Parathyroid adenoma (tissue), 2 donors: ENCODE results near the gene CD200R1.
"Not testable (repeated sequence)": the region's sequence is repeated elsewhere in the genome, so short reads cannot be mapped to it uniquely, and the experiment has no call there.

Experiments
- H2AFZ ChIP-seq: fragments of 300-600 bp; sonication (generic); one replicate; pipeline ENCODE4 v1.7.0; 2017; ENCODE audit warnings: antibody characterized with exemption, mild to moderate bottlenecking
- H3K27ac ChIP-seq: fragments of 300-600 bp; sonication (generic); one replicate; pipeline ENCODE4 v1.7.0; 2017
- H3K27me3 ChIP-seq: fragments of 300-600 bp; sonication (generic); one replicate; pipeline ENCODE4 v1.7.0; 2017; ENCODE audit warnings: low read length; ENCODE audit not compliant: control insufficient read depth, insufficient read depth
- H3K36me3 ChIP-seq: fragments of 300-600 bp; sonication (generic); one replicate; pipeline ENCODE4 v1.7.0; 2017; ENCODE audit warnings: low read length; ENCODE audit not compliant: control insufficient read depth, insufficient read depth
- H3K4me1 ChIP-seq: fragments of 300-600 bp; sonication (generic); one replicate; pipeline ENCODE4 v1.7.0; 2017; ENCODE audit warnings: control low read depth
- H3K4me2 ChIP-seq: fragments of 300-600 bp; sonication (generic); one replicate; pipeline ENCODE4 v1.7.0; 2017; ENCODE audit warnings: low read length
- H3K4me3 ChIP-seq: fragments of 300-600 bp; sonication (generic); one replicate; pipeline ENCODE4 v1.7.0; 2017; ENCODE audit warnings: low read depth, low read length
- H3K79me2 ChIP-seq: fragments of 300-600 bp; sonication (generic); one replicate; pipeline ENCODE4 v1.7.0; 2017; ENCODE audit warnings: control low read depth
- H3K9ac ChIP-seq: fragments of 300-600 bp; sonication (generic); one replicate; pipeline ENCODE4 v1.7.0; 2017; ENCODE audit warnings: mild to moderate bottlenecking
- H3K9me3 ChIP-seq: fragments of 300-600 bp; sonication (generic); one replicate; pipeline ENCODE4 v1.7.0; 2017; ENCODE audit warnings: low read length; ENCODE audit not compliant: control insufficient read depth
- TF ChIP-seq, protein P1 (sequence below): fragments of 300-600 bp; sonication (generic); IDR thresholded peaks from one replicate; pipeline ENCODE4 v1.7.0; 2017; ENCODE audit warnings: antibody characterized with exemption, mild to moderate bottlenecking
- donor health status: primary hyperparathyroidism.

The CD200R1 gene

DNA sequence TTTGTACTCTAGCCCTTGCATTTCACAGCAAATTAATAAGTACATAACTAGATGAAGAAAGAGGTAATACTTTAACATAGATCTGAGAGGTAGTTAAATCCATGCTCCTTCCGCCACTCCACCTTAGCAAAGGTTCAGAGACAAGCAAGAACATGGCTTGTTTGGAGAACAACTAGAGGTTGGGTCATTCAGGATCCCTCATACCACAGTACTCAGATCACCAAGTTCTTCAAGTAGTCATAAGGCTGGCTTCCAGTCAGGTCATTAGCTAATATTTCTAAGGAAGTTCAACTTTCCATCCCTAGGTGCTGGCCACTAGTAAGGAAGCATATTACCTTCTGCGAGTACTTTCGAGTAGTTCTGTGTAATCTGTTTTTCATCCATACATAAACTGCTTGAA is 44.1 kb downstream of the CD200R1 start:
- TF ChIP-seq, protein P1, sequence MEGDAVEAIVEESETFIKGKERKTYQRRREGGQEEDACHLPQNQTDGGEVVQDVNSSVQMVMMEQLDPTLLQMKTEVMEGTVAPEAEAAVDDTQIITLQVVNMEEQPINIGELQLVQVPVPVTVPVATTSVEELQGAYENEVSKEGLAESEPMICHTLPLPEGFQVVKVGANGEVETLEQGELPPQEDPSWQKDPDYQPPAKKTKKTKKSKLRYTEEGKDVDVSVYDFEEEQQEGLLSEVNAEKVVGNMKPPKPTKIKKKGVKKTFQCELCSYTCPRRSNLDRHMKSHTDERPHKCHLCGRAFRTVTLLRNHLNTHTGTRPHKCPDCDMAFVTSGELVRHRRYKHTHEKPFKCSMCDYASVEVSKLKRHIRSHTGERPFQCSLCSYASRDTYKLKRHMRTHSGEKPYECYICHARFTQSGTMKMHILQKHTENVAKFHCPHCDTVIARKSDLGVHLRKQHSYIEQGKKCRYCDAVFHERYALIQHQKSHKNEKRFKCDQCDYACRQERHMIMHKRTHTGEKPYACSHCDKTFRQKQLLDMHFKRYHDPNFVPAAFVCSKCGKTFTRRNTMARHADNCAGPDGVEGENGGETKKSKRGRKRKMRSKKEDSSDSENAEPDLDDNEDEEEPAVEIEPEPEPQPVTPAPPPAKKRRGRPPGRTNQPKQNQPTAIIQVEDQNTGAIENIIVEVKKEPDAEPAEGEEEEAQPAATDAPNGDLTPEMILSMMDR, result no peak
- Histone ChIP-seq H3K36me3 (no peaks in the 10 kb centered on the region), H3K79me2 (no peaks in the 10 kb centered on the region), H2AFZ (no peak overlapping the region), H3K27ac (no peak overlapping the region), H3K4me1 (no peaks in the 10 kb centered on the region), H3K9ac (no peak overlapping the region), H3K27me3 (no peaks in the 10 kb centered on the region), H3K9me3 (no peaks in the 10 kb centered on the region), H3K4me2 (no peak overlapping the region), H3K4me3 (no peak overlapping the region)

DNA sequence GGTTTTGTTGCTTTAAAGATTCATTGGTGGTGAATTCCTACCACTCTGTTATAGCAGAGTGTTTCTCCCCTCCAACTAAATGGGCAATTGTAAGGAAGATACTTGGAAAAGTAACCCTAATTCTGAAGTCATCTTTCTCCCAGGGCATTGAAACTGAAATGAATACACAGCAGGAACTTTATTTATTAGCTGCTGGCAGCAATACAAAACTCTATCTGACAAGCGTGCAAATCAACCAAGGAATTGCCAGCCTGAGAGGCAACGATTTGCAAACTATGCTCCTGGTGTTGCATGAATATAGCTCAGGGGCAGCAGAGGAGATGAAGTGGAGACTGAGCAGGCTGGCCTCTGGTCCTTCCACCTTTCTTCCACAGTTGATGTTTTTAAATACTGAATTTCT is 48.9 kb downstream of the CD200R1 start:
- Histone ChIP-seq H3K9me3 (no peaks in the 10 kb centered on the region), H3K27me3 (no peaks in the 10 kb centered on the region), H3K27ac (no peak overlapping the region), H3K36me3 (no peaks in the 10 kb centered on the region), H3K4me2 (no peak overlapping the region), H3K9ac (no peak overlapping the region), H3K79me2 (no peaks in the 10 kb centered on the region), H2AFZ (no peak overlapping the region), H3K4me1 (no peaks in the 10 kb centered on the region), H3K4me3 (no peak overlapping the region)
- TF ChIP-seq, protein P1, result no peak

DNA sequence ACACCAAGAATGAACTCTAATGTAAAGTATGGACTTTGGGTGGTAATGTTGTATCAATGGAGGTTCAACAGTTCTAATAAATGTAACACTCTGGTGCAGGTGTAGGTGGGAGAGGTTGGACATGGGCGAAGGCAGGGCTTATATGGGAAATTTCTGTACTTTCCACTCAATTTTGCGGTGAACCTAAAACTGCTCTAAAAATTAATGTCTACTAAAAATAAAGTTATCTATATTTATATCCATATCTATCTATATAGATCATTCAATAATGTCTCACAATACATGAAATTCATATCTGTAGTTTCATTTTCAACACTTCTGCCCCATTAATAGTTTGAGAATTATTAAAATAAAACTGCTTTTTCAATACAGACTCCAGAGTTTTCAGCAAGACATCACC is 49.3 kb downstream of the CD200R1 start:
- H3K4me3 ChIP-seq, result no peak overlapping the region
- TF ChIP-seq, protein P1, result no peak
- no peaks in the 10 kb centered on the region for H3K36me3 ChIP-seq
- H2AFZ ChIP-seq, result no peak overlapping the region
- no peak overlapping the region for H3K9ac ChIP-seq
- H3K79me2 ChIP-seq, result no peaks in the 10 kb centered on the region
- no peaks in the 10 kb centered on the region for H3K27me3 ChIP-seq
- H3K27ac ChIP-seq, result no peak overlapping the region
- no peak overlapping the region for H3K4me2 ChIP-seq
- H3K4me1 ChIP-seq, result no peaks in the 10 kb centered on the region
- no peaks in the 10 kb centered on the region for H3K9me3 ChIP-seq

DNA sequence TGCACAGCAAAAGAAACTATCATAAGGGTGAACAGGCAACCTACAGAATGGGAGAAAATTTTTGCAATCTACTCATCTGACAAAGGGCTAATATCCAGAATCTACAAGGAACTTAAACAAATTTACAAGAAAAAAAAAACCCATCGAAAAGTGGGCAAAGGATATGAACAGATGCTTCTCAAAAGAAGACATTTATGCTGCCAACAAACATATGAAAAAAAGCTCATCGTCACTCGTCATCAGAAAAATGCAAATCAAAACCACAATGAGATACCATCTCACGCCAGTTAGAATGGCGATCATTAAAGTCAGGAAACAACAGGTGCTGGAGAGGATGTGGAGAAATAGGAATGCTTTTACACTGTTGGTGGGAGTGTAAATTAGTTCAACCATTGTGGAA is 55.4 kb downstream of the CD200R1 start:
- H2AFZ ChIP-seq, H3K4me3 ChIP-seq, H3K27me3 ChIP-seq: not testable (repeated sequence)

DNA sequence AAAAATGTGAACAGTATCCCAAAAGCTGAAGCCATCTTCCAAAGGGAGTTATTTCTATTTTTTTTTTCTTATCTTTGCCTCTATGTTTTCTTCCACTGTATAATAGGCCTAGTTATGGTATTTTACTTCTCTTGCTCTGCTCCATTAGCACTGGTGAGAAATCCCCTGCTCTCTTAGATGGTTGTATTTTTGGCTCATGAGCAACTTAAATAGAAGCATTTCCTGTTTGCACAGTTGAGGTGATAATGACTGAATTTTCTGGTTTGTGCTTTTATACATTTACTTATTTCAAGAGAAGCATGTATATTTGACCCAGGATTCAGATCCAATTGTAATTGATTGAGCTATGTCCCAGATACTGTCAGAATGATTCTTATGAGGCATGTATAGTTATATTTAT is 66.7 kb downstream of the CD200R1 start:
- no peaks in the 10 kb centered on the region for H3K9me3 ChIP-seq
- H3K4me3 ChIP-seq, result no peak overlapping the region
- no peak overlapping the region for H3K4me2 ChIP-seq
- H3K9ac ChIP-seq, result no peak overlapping the region
- H3K36me3 ChIP-seq, result no peaks in the 10 kb centered on the region
- no peaks in the 10 kb centered on the region for H3K4me1 ChIP-seq
- no peaks in the 10 kb centered on the region for H3K27me3 ChIP-seq
- no peak overlapping the region for H2AFZ ChIP-seq
- no peaks in the 10 kb centered on the region for H3K79me2 ChIP-seq
- TF ChIP-seq, protein P1, result no peak
- H3K27ac ChIP-seq, result no peak overlapping the region

More for the DNA sequence above, 55.4 kb downstream of the CD200R1 start:
- H3K4me1 ChIP-seq, H3K9me3 ChIP-seq, H3K9ac ChIP-seq, H3K4me2 ChIP-seq, H3K27ac ChIP-seq, H3K36me3 ChIP-seq, H3K79me2 ChIP-seq: not testable (repeated sequence)
